Mucosa of descending colon (tissue), 3 donors: ENCODE results near the gene TSPAN4. TPM values are rescaled to one million over a fixed set of nuclear protein-coding genes. Genes with fewer than 3 reads are reported as not detected.

ENCODE experiments used
- ATAC-seq: fragments of 200-7000 bp; cut with Tn5 transposase; one replicate; pipeline ENCODE4 v1.9.1; 2020; ENCODE audit warnings: mild to moderate bottlenecking, moderate library complexity
- DNase-seq, 3 donors: peaks; one replicate each; pipeline ENCODE4 v3.0.0-alpha.2; 2020
- H3K36me3 ChIP-seq: fragments of 200-600 bp; one replicate; pipeline ENCODE4 v1.8.0; 2021; ENCODE audit warnings: low read depth, mild to moderate bottlenecking
- H3K4me1 ChIP-seq: fragments of 200-600 bp; one replicate; pipeline ENCODE4 v1.8.0; 2021; ENCODE audit warnings: low read depth, mild to moderate bottlenecking
- H3K4me3 ChIP-seq: fragments of 200-600 bp; one replicate; pipeline ENCODE4 v1.8.0; 2021; ENCODE audit warnings: mild to moderate bottlenecking
- H3K9me3 ChIP-seq: fragments of 200-600 bp; one replicate; pipeline ENCODE4 v1.8.0; 2021; ENCODE audit warnings: mild to moderate bottlenecking
- CTCF ChIP-seq: fragments of 200-600 bp; IDR thresholded peaks from one replicate; pipeline ENCODE4 v1.8.0; 2022; ENCODE audit warnings: antibody characterized with exemption, mild to moderate bottlenecking
- intact Hi-C, 2 donors: fragments of 100-400 bp; cut with DNase I in 1 of 2; cut with micrococcal nuclease in 1 of 2; formaldehyde crosslinking; loops; one replicate each; pipeline versions ENCODE4 v1.11.0 to v1.11.1; 2022; cut with DNase I, micrococcal nuclease
- long read RNA-seq, 2 donors: library from polyadenylated mRNA; unstranded; transcript quantifications; one replicate each; pipeline ENCODE4 v2.0.0, GENCODE V29; 2019 to 2021
- total RNA-seq, 3 donors: library from RNA; stranded (reverse); fragmentation: NEBNext Ultra II Directional in 2 of 3; extraction: Animal tissue kit (Norgen Biotek cat#: 25700) in 2 of 3; gene quantifications; one replicate each; pipeline versions ENCODE4 v1.2.1 to v1.2.4, GENCODE V29; 2021 to 2023
- donor health status: DM: no; HTN: no; CAD: no; lungs with moderate emphysema.
- donor health status: DM: no; HTN: no; CAD: no.
- donor health status: DM: no; HTN: yes; CAD: no.

Gene TSPAN4
- total RNA-seq: 10 to 100 TPM in 2 of 3 donors, 1 to 10 TPM in 1; 9.2 to 42.4 (median 24.7) TPM
- long read RNA-seq, donor 1, transcript TSPAN4-203 (9 exons, 1,423 nt): major isoform, 36 of 90 reads
- long read RNA-seq, donor 1, transcript TSPAN4-205 (9 exons, 1,426 nt): minor isoform, 21 of 90 reads
- long read RNA-seq, donor 1, partial matches to known transcripts: 7 of 90 reads
- long read RNA-seq, donor 1, other reads (novel, unspliced or antisense): 19 of 90 reads
- long read RNA-seq, donor 2, transcript TSPAN4-203 (9 exons, 1,423 nt): major isoform, 11 of 27 reads
- long read RNA-seq, donor 2, partial matches to known transcripts: 4 of 27 reads
- long read RNA-seq, donor 2, other reads (novel, unspliced or antisense): 9 of 27 reads

- intact Hi-C loops: no loop called here
- peak within 1 kb of the TSS; percentile 90 for H3K4me3 ChIP-seq
Observed at GRCh38 chr11:842370-843002, at the start of gene TSPAN4, which contains the start of gene POLR2L. Gene TSPAN4, plus strand, starts transcription at chr11:842852. Its CDS starts 7,453 bp downstream, at chr11:850305. Gene POLR2L, minus strand, starts transcription at chr11:842529. Its CDS starts 21 bp downstream, at chr11:842508.

DNA sequence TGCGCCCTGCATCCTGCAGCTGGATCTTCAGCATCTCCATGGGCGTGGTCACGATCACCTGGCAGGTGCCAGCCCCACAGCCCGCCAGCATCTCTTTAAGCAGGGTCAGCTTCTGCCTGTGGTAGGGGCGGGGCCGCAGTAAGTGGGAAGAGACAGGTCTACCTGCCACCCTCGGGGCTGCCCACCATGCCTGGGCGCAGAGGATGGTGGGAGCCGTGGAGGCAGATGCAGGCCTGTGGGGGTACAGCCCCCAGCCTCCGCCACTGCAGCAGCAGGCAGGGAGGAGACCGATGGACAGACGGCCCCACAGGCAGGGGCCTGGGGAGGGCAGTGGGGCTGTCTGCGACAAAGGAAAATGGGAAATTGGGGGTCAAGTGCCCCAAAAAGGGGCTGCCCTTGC is 49.8 kb upstream of the TSPAN4 start:
- no peak for TF ChIP-seq CTCF
- DNase-seq: no peak
- Histone ChIP-seq H3K4me3 (no peak overlapping the region), H3K9me3 (no peaks in the 10 kb centered on the region), H3K36me3 (no peaks in the 10 kb centered on the region), H3K4me1 (peaks cover 22% of the 10 kb centered on the region)
- intact Hi-C loops: no loop called here
- ATAC-seq: no peak

More at GRCh38 chr11:842370-843002, at the start of gene TSPAN4, which contains the start of gene POLR2L:
- DNase-seq (peak; percentile 92 to 95 (median 93)), ATAC-seq (peak; percentile 78)
- no peaks in the 10 kb centered on the region for H3K36me3 ChIP-seq
- peaks cover 49% of the 10 kb centered on the region for H3K4me1 ChIP-seq
- TF ChIP-seq CTCF: no peak
- H3K9me3 ChIP-seq: no peaks in the 10 kb centered on the region

- DNase-seq: no peak
- no peak for TF ChIP-seq CTCF
- intact Hi-C loops: no loop called here
- H3K9me3 ChIP-seq: no peaks in the 10 kb centered on the region
- no peak for ATAC-seq
- peaks cover 26% of the 10 kb centered on the region for H3K4me1 ChIP-seq
- H3K36me3 ChIP-seq: no peaks in the 10 kb centered on the region
- no peak overlapping the region for H3K4me3 ChIP-seq
Observed at GRCh38 chr11:793556-793955, 49.1 kb upstream of the TSPAN4 start.

- ATAC-seq: no peak
Observed at GRCh38 chr11:794013-794765, 48.5 kb upstream of the TSPAN4 start.

More at GRCh38 chr11:794013-794765, 48.5 kb upstream of the TSPAN4 start:
- no peak for DNase-seq
- TF ChIP-seq CTCF: no peak
- intact Hi-C loops: no loop called here
- Histone ChIP-seq H3K4me1 (peaks cover 27% of the 10 kb centered on the region), H3K4me3 (no peak overlapping the region), H3K36me3 (no peaks in the 10 kb centered on the region), H3K9me3 (no peaks in the 10 kb centered on the region)
